Panc1 (cell line): Measurements from ENCODE around the gene POLR2J2.
"Not testable (repeated sequence)": the region's sequence is repeated elsewhere in the genome, so short reads cannot be mapped to it uniquely, and the experiment has no call there.

Source experiments
- CTCF ChIP-seq: fragments of 450-650 bp; IDR thresholded peaks from 2 replicates; pipeline ENCODE4 v1.5.1; 2017; ENCODE audit warnings: mild to moderate bottlenecking
- POLR2AphosphoS5 ChIP-seq: IDR thresholded peaks from 2 replicates; pipeline ENCODE4 v1.6.1; 2012; ENCODE audit warnings: mild to moderate bottlenecking, low read depth, low read length, moderate library complexity
- TF ChIP-seq, protein P1 (sequence below), 2 experiments: IDR thresholded peaks; 2 replicates each; pipeline ENCODE4 v1.6.1; 2011 to 2012; ENCODE audit warnings: low read depth in 2 of 2, control low read depth in 1 of 2, low read length in 1 of 2, mild to moderate bottlenecking in 1 of 2, moderate library complexity in 1 of 2; ENCODE audit not compliant: insufficient read depth in 1 of 2

- not testable (repeated sequence) for TF ChIP-seq CTCF, POLR2AphosphoS5
- TF ChIP-seq, protein P1, sequence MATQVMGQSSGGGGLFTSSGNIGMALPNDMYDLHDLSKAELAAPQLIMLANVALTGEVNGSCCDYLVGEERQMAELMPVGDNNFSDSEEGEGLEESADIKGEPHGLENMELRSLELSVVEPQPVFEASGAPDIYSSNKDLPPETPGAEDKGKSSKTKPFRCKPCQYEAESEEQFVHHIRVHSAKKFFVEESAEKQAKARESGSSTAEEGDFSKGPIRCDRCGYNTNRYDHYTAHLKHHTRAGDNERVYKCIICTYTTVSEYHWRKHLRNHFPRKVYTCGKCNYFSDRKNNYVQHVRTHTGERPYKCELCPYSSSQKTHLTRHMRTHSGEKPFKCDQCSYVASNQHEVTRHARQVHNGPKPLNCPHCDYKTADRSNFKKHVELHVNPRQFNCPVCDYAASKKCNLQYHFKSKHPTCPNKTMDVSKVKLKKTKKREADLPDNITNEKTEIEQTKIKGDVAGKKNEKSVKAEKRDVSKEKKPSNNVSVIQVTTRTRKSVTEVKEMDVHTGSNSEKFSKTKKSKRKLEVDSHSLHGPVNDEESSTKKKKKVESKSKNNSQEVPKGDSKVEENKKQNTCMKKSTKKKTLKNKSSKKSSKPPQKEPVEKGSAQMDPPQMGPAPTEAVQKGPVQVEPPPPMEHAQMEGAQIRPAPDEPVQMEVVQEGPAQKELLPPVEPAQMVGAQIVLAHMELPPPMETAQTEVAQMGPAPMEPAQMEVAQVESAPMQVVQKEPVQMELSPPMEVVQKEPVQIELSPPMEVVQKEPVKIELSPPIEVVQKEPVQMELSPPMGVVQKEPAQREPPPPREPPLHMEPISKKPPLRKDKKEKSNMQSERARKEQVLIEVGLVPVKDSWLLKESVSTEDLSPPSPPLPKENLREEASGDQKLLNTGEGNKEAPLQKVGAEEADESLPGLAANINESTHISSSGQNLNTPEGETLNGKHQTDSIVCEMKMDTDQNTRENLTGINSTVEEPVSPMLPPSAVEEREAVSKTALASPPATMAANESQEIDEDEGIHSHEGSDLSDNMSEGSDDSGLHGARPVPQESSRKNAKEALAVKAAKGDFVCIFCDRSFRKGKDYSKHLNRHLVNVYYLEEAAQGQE (IDR thresholded peaks at IDR 0.05; ENCODE audit: insufficient read depth in 1 of 2, low read depth in 2 of 2, low read length in 1 of 2) = not testable (repeated sequence)
Observed at GRCh38 chr7:102630622-102631021, 40.8 kb downstream of the POLR2J2 start.
